Measurements from ENCODE around the gene PRKAR2B.

The PRKAR2B gene

GRCh38 chr7:107068156-107068555 lies 23.7 kb downstream of the PRKAR2B start:
- H3K4me3 ChIP-seq (replicated peaks; ENCODE audit: low read depth, low read length), result no peak overlapping the region
- no peak for TF ChIP-seq CTCF (IDR thresholded peaks at IDR 0.05; ENCODE audit: low read depth, low read length, missing control alignments)
- DNase-seq (ENCODE audit: extremely low read depth, low read depth), result no peak

- DNase-seq (ENCODE audit: extremely low read depth, low read depth), result no peak
- TF ChIP-seq CTCF (IDR thresholded peaks at IDR 0.05; ENCODE audit: low read depth, low read length, missing control alignments), result no peak
- no peak overlapping the region for H3K4me3 ChIP-seq (replicated peaks; ENCODE audit: low read depth, low read length)
Observed at GRCh38 chr7:107069457-107069856, 25.0 kb downstream of the PRKAR2B start.

- no peak overlapping the region for H3K4me3 ChIP-seq (replicated peaks; ENCODE audit: low read depth, low read length)
- no peak for DNase-seq (ENCODE audit: extremely low read depth, low read depth)
- no peak for TF ChIP-seq CTCF (IDR thresholded peaks at IDR 0.05; ENCODE audit: low read depth, low read length, missing control alignments)
Observed at GRCh38 chr7:107070710-107071109, 26.2 kb downstream of the PRKAR2B start.

- no peak for DNase-seq (ENCODE audit: extremely low read depth, low read depth)
- no peak for TF ChIP-seq CTCF (IDR thresholded peaks at IDR 0.05; ENCODE audit: low read depth, low read length, missing control alignments)
- H3K4me3 ChIP-seq (replicated peaks; ENCODE audit: low read depth, low read length), result no peak overlapping the region
Observed at GRCh38 chr7:107071129-107071528, 26.6 kb downstream of the PRKAR2B start.

GRCh38 chr7:107072133-107072532 lies 27.6 kb downstream of the PRKAR2B start:
- DNase-seq (ENCODE audit: extremely low read depth, low read depth), result no peak
- no peak for TF ChIP-seq CTCF (IDR thresholded peaks at IDR 0.05; ENCODE audit: low read depth, low read length, missing control alignments)
- no peak overlapping the region for H3K4me3 ChIP-seq (replicated peaks; ENCODE audit: low read depth, low read length)

- no peak overlapping the region for H3K4me3 ChIP-seq (replicated peaks; ENCODE audit: low read depth, low read length)
- TF ChIP-seq CTCF (IDR thresholded peaks at IDR 0.05; ENCODE audit: low read depth, low read length, missing control alignments), result no peak
- DNase-seq (ENCODE audit: extremely low read depth, low read depth), result no peak
Observed at GRCh38 chr7:107075863-107076574, 31.5 kb downstream of the PRKAR2B start.
